Stimulated activated CD4-positive, alpha-beta T cell treated with anti-CD3 and anti-CD28 coated beads, Interleukin-2, amount 100 ng/mL, for 24 hours (primary cell): ENCODE data around the gene ALPK1.
A peak's percentile ranks its signal among the peaks of the same experiment; 100 is the strongest.
"Not testable (repeated sequence)": the region's sequence is repeated elsewhere in the genome, so short reads cannot be mapped to it uniquely, and the experiment has no call there.

ENCODE experiments used
- DNase-seq, 2 donors: peaks; one replicate each; pipeline ENCODE4 v3.0.0-alpha.2; 2020

Gene ALPK1

DNA sequence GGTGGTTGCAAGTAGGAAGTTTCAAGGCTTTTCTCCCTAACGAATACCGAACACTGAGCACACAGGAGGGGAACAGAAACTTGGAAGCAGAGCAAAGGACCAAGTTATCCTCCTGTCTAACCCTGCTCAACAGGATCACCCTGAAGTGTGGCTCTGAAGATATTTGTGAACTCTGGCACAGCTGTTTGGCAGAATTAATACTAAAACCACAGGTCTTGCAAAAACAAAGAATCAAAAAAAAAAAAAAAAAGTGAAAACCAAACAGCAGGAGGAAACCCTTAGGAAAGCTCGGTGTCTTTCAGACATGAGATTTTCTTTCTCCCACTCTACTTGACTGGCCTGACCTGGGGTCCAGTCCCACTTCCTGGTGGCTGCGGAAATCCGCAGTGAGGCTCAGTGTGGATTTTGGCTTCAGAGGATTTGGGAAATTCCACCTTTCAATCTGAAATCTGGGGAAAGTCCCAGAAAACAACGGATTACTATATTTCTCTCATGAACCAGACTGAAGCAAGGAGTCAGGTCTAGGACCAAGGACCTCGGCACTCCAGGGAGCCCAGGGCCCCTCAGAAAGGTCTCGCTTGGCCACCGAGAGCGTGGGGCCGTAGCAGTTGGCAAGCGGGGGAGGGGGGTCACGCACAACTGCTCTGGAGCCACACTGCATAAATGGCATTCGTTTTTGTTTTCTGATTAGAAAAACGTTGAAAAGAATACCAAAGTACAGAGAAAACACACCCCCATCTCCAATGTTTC lies 12.3 kb upstream of the ALPK1 start:
- peak in 1 of 2 donors; percentile 23 for DNase-seq

DNA sequence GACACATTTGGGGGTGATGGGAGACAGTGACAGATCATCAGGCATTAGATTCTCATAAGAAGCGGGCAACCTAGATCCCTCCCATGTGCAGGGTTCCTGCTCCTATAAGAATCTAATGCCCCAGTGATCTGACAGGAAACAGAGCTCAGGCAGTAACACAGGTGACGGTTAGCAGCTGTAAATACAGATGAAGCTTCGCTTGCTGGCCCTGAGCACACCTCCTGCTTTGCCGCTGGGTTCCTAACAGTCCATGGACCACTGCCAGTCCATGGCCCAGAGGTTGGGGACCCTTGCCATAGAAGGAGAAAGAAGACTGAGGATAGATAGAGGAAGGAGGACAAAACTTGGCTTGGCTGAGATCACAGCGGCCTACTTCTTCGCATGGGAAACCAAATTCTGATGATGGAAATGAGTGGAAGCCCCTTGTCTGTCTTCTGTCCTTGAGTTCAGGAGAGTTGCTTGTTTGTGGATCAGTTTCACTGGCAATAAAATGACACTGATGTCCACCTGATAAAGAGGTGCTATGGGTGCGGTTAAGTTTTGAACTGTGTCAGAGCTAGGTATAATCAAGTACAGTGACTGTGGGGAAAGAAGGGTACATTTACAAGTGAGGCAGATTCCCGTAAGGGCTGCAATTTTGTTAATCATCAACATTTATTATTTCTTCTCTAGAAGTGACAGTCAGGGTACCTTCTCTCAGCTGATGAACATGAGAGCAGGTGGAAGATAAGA lies 9.7 kb upstream of the ALPK1 start:
- DNase-seq, result no peak

DNA sequence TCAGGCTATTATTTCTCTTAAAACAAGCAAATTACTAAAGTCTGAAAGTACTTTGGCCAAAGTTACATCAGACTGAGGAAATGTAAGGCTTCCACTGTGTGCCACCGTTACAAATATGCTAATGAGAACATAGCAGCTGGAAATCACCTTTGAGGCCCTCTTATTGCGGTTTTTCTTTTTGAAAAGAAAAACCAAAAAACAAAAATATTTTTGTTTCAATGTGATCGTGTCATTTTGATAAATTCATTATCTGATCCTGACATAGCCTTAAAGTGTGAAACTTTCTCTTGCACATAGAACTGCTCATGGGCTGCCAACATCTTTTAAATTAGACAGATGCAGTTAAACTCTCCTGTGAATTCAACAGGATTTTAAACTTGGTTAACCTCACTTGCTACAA lies 8.7 kb upstream of the ALPK1 start:
- DNase-seq, result no peak

DNA sequence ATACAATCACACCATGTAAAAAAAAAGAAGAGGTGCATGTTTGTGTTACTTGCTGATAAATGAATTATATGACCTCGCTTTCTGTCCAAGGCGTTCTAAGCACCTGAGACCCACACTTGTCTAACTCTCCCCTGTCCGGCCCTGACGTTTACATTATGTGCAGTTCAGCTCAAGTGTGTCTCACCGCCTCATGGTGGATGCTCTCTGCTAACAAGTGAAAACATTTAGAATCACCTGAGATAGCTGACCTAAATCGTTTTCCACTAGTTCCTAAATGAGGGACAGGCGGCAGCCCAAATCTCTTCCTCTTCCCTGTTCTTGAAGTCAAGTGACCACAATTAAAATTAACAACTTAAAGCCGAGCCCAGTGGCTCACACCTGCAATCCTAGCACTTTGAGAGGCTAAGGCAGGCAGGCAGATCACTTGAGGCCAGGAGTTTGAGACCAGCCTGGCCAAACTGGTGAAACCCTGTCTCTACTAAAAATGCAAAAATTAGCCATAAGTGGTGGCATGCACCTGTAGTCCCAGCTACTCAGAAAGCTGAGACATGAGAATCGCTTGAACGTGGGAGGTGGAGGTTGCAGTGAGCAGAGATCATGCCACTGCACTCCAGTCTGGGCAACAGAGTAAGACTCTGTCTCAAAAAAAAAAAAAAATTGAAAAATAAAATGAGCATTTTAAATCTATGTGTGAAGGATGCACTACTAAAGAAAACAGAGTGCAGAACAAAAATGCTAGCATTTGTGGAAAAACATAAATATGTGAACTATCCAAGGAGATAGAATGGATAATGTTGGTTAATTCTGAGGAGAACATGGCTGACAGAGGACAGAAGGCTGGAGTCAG lies 7.5 kb upstream of the ALPK1 start:
- DNase-seq, result no peak

- DNase-seq, result peak in 1 of 2 donors; percentile 31
Measured at GRCh38 chr4:112290341-112290740, 6.8 kb upstream of the ALPK1 start.

GRCh38 chr4:112299721-112300120 lies 2.6 kb downstream of the ALPK1 start:
- no peak for DNase-seq

- no peak for DNase-seq
Measured at GRCh38 chr4:112302320-112303274, 5.4 kb downstream of the ALPK1 start.

- DNase-seq, result not testable (repeated sequence)
Measured at GRCh38 chr4:112305477-112305876, 8.3 kb downstream of the ALPK1 start.

DNA sequence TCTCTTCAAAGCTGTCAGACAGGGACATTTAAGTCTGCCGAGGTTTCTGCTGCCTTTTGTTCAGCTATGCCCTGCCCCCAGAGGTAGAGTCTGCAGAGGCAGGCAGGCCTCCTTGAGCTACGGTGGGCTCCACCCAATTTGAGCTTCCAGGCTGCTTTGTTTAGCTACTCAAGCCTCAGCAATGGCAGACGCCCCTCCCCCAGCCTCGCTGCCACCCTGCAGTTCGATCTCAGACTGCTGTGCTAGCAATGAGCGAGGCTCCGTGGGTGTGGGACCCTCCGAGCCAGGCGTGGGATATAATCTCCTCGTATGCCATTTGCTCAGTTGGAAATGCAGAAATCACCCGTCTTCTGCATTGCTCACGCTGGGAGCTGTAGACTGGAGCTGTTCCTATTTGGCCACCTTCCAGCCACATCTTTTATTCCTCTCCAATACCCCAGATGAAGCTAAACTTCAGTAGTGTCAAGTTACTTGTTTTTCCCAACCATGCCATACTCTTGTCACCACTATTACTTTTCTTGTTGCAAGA lies 12.2 kb downstream of the ALPK1 start:
- peak in 1 of 2 donors; percentile 42 for DNase-seq

DNA sequence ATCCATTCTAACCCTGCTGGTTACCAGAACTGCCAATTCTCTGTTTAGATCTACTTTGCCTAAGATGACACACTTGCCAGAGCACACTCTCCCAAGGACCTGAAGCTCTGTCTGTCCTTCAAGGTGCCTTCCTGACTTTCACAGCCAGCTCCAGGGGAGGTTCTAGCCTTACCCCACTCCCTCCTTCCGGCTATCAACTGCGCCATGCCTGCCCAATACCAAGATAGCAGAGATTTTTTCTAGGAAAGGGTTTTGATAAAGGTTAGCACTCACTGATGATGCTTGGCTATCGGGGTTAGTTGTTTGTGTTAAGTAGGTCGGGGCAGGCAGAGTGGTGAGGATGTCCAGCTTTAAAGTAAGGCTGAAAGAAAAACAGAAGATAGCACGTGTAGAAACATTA lies 14.3 kb downstream of the ALPK1 start:
- DNase-seq, result no peak

DNA sequence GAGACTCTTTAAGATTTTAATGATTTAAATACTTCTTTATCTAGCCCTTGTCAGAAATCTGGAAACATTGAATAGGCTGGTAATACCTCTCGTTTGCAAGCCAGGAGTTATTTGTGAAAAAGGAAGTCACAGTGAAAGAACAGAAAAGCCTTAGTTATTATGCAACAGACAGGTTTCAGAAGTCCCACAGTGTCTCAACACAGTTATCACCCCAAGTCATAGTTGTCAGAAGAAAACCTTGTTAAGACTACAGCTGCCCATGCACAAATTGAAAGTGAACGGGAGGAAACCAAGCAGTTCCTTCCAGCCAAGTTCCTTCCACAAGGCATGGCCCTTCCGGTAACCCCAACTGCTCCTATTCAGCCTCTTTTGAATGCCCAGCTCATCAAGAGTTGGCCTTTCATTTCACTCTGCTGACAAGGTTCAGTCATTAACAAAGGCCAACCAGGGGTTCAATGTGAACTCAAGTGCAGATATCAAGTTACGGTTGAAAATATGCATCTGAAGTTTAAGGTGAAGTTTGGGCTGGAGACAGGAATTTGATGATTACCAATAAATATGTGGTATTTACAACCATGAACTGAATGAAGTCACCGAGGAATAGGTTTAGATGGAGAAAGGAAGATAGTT lies 15.6 kb downstream of the ALPK1 start:
- no peak for DNase-seq

DNA sequence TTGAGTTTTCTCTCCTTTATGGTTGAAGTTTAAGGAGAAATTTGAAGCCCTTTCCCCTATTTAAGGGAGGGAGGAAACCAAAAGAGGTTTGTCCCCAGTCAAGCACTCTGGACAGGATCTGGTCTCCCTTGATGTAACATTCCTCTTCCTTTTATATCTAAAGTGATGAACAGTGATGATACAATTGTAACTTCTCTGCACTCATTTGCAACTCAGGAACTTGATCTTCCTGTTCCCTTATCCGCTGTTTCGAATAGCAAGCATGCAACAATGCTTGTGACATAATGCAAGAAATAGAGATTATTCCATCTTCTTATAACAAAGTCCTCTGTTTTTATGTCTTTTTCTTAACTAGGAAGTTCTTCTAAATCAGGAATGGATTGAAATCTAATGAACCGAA lies 18.3 kb downstream of the ALPK1 start:
- no peak for DNase-seq

DNA sequence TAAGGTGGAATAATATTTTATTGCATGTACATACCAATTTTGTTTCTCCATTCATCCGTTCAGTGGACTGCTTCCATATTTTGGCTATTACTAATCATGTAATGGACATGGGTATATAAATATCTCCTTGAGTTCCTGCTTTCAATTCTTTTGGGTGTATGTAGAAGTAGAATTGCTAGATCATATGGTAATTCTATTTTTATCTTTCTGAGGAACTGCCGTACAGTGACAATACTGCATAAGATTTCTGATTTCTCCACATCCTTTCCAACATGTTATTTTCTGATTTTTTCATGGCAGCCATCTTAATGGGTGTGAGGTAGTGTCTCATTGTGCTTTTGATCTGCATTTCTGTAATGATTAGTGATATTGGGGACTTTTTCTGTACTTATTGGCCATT lies 19.2 kb downstream of the ALPK1 start:
- DNase-seq, result no peak

GRCh38 chr4:112318239-112319142 lies 21.3 kb downstream of the ALPK1 start:
- DNase-seq, result no peak

DNA sequence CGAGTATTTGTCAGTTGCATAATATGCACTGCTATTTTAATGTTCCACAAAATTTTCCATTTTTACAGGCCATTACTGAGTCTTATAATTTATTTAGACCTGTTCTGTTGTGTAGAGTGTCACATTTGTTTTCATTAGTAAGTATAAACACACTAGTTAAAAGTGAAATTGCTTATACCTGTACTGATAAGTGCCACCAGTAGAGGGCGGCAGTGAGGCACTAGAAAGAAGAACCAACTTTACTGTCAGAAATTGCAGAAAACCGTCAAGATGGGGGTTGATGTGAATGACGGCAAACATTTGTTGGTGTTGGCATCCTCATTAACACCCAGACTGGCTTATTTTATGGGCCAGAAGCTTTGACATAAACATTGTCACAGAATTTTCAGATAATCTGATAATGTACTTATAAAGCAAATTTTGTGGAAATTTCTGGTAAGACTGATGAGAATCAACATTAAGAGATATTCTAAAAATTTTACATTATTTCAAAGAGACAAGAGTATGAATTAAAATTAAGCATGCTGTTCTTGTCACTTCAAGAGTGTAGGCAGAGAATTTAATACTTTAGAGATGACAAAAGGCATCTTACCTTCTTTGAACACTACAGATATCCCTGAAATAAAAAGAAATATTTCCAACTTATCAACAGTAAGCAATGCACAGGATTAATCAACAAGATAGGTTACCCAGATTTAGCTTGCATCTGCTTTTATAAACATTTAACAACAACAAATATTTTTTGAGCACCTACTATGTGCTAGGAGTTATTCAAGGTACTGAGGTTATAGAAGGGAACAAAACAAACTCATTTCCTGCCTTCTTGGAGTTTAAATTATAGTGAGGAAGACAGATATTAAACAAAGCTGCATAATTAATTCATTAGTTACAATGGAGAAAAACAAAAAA lies 24.9 kb downstream of the ALPK1 start:
- DNase-seq, result peak; percentile 81 to 86

DNA sequence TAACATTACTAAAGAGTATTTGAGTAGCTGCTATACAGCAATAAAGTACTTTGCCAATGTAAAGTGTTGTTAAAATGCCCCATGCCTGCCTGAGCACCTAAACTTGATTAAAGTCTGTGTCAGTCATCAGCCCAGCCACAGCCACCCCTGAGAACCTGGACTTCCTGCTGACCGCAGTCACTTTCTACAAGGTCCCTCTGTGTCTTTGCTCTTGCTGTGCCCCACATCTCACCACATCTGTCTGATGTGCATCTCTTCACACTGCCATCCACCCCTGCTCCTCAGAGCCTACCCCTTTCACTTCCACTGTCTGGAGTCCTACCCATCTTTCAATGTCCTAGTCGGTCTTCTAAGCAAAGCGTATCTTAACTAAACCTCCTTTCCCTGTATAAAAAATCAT lies 25.7 kb downstream of the ALPK1 start:
- DNase-seq, result no peak

DNA sequence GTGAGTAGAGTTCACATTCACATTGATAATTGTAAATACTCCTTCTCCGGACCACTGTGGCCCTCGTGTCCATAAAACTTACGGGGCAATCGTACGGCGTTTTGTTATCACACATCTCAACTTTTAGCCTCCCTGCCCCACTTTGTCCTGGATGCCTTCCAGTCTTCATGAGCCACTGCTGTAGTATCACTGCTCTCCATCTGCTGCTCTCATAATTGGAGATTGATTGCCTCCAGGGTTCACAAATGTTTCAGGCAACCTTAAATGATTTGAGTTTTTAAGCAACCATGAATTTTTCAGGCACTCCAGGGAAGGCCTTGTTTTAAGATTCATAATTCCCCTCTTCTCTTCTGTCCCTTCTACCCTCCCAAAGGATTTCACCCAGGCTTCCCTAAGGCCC lies 28.4 kb downstream of the ALPK1 start:
- DNase-seq, result no peak

- peak in 1 of 2 donors; percentile 23 for DNase-seq
Measured at GRCh38 chr4:112327965-112328733, 31.0 kb downstream of the ALPK1 start.

DNA sequence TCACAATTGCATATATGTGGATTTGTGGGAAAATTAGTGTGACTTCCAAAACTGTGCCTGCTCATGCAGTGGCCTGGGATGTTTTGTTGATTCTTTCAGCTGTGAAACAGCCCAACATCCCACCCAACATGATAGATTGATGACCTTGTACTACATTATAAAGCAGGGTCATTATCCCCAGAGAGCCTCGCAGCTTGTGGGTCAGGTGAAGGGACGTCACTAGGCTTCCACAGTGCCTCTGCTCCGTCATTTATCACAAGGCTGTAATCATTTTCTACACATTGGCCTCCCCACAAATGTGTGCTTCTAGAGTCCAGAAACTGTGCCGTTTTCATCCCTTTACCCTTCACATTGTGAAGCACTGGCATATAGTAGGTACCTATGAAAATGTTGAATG lies 31.6 kb downstream of the ALPK1 start:
- DNase-seq, result no peak
